HepG2 (cell line): ENCODE results near the gene CD19. TPM values are rescaled to one million over a fixed set of nuclear protein-coding genes. Genes with fewer than 3 reads are reported as not detected.

ENCODE experiments used
- ATAC-seq: fragments of 200-7000 bp; cut with Tn5 transposase; 3 replicates; pipeline ENCODE4 v1.9.1; 2020; ENCODE audit warnings: mild to moderate bottlenecking, moderate library complexity
- BruUV-seq: library from RNA; stranded (reverse); fragments of 400-500 nt; replicated peaks from 2 replicates; lab custom pipeline; 2021; lab: Mats Ljungman, UMichigan
- CTCF ChIA-PET: fragments of 300-600 bp; formaldehyde crosslinking; extraction: SDS; loops from one replicate; lab custom pipeline; 2021; ENCODE audit warnings: low total read pairs, inconsistent platforms, low intra/inter-chr PET ratio; lab: Yijun Ruan, JAX
- POLR2A ChIA-PET: fragments of 350-600 bp; sonication (Branson Sonifier 250); formaldehyde crosslinking; loops from one replicate; lab custom pipeline; 2020; ENCODE audit warnings: antibody characterized with exemption, inconsistent platforms; lab: Yijun Ruan, JAX
- DNase-seq: peaks from one replicate; pipeline ENCODE4 v3.0.0-alpha.2; 2015; ENCODE audit warnings: low spot score
- FAIRE-seq: peaks from 3 replicates; lab custom pipeline; 2011; peaks lifted over from hg19 to GRCh38; lab: Jason Lieb, UNC
- H2AFZ ChIP-seq: one replicate; pipeline ENCODE4 v1.6.1; 2011; ENCODE audit warnings: low read length, inconsistent platforms
- H3K27ac ChIP-seq: fragments of 300-600 bp; 3 replicates; pipeline ENCODE4 v1.8.0; 2011; ENCODE audit warnings: mixed run types, mild to moderate bottlenecking, mixed read lengths, low read length, inconsistent platforms; ENCODE audit not compliant: insufficient read depth; ENCODE audit errors: extremely low read length
- H3K27me3 ChIP-seq, 2 experiments: fragments of 200-600 bp in 1 of 2; 2 replicates in 1 of 2; 3 replicates in 1 of 2; pipeline versions ENCODE4 v1.6.0 to v1.8.0; 2011; ENCODE audit warnings: low read length in 2 of 2, mild to moderate bottlenecking in 2 of 2, moderate library complexity in 2 of 2, inconsistent platforms in 1 of 2; ENCODE audit not compliant: insufficient read depth in 2 of 2, control insufficient read depth in 1 of 2
- H3K36me3 ChIP-seq, 2 experiments: fragments of 200-600 bp in 1 of 2; replicated peaks in 1 of 2; 2 replicates in 1 of 2; 3 replicates in 1 of 2; pipeline versions ENCODE4 v1.5.1 to v1.8.0; 2011; ENCODE audit warnings: low read length in 2 of 2, inconsistent platforms in 1 of 2; ENCODE audit not compliant: insufficient read depth in 2 of 2, control insufficient read depth in 1 of 2
- H3K4me1 ChIP-seq: 2 replicates; pipeline ENCODE4 v1.5.1; 2012; ENCODE audit warnings: low read length, inconsistent platforms; ENCODE audit not compliant: insufficient read depth
- H3K4me2 ChIP-seq: 2 replicates; pipeline ENCODE4 v1.6.0; 2011; ENCODE audit warnings: low read depth, low read length, inconsistent platforms
- H3K4me3 ChIP-seq, 3 experiments: fragments of 200-600 bp in 1 of 3; sonication (generic), shearing (Covaris generic) in 1 of 3; replicated peaks in 1 of 3; 2 replicates each; pipeline ENCODE4 v1.5.1; 2011 to 2016; ENCODE audit warnings: low read length in 3 of 3, inconsistent platforms in 2 of 3, low read depth in 2 of 3, mild to moderate bottlenecking in 2 of 3, control low read depth in 1 of 3, mixed read lengths in 1 of 3; ENCODE audit not compliant: insufficient read depth in 1 of 3
- H3K79me2 ChIP-seq: one replicate; pipeline ENCODE4 v1.6.1; 2011; ENCODE audit warnings: low read length, inconsistent platforms; ENCODE audit not compliant: insufficient read depth
- H3K9ac ChIP-seq: 2 replicates; pipeline ENCODE4 v1.6.0; 2011; ENCODE audit warnings: mild to moderate bottlenecking, low read depth, low read length, inconsistent platforms; ENCODE audit not compliant: insufficient read depth
- H3K9me3 ChIP-seq: 2 replicates; pipeline ENCODE4 v1.5.1; 2012; ENCODE audit warnings: mild to moderate bottlenecking, low read length
- H4K20me1 ChIP-seq: 2 replicates; pipeline ENCODE4 v1.6.0; 2011; ENCODE audit warnings: inconsistent platforms, mild to moderate bottlenecking, low read length, moderate library complexity; ENCODE audit not compliant: insufficient read depth
- ATF7-NPFF ChIP-seq: sonication (generic); formaldehyde crosslinking; IDR thresholded peaks from 2 replicates; pipeline ENCODE4 v1.8.1; 2023; ENCODE audit warnings: mild to moderate bottlenecking, low read depth, missing genetic modification reagents, moderate library complexity
- DNMT1 ChIP-seq: sonication (generic); formaldehyde crosslinking; IDR thresholded peaks from 2 replicates; pipeline ENCODE4 v1.5.1; 2020; ENCODE audit warnings: mild to moderate bottlenecking, missing genetic modification reagents
- GPN1 ChIP-seq: sonication (generic); formaldehyde crosslinking; IDR thresholded peaks from 2 replicates; pipeline ENCODE4 v1.5.1; 2020; ENCODE audit warnings: missing genetic modification reagents, borderline replicate concordance
- HDAC6 ChIP-seq: fragments of 200-600 bp; sonication (generic); IDR thresholded peaks from 2 replicates; pipeline ENCODE4 v1.7.0; 2017; ENCODE audit warnings: mild to moderate bottlenecking, antibody characterized with exemption, low read length, low read depth
- MXD1 ChIP-seq: sonication (generic); formaldehyde crosslinking; IDR thresholded peaks from 2 replicates; pipeline ENCODE4 v1.4.0; 2020; ENCODE audit warnings: mild to moderate bottlenecking, missing genetic modification reagents
- SRSF4 ChIP-seq: fragments of 200-400 bp; formaldehyde crosslinking; IDR thresholded peaks from one replicate; pipeline ENCODE4 v1.6.1; 2018; ENCODE audit warnings: mild to moderate bottlenecking, low read depth, low read length, moderate library complexity; ENCODE audit not compliant: poor library complexity, severe bottlenecking
- ZFP36L2 ChIP-seq: sonication (generic); formaldehyde crosslinking; IDR thresholded peaks from 2 replicates; pipeline ENCODE4 v1.4.0; 2020; ENCODE audit warnings: missing genetic modification reagents
- ZFP62 ChIP-seq: sonication (generic); formaldehyde crosslinking; IDR thresholded peaks from 2 replicates; pipeline ENCODE4 v1.4.0; 2020; ENCODE audit warnings: missing genetic modification reagents
- ZNF34 ChIP-seq: sonication (generic); formaldehyde crosslinking; IDR thresholded peaks from 2 replicates; pipeline ENCODE4 v1.4.0; 2020; ENCODE audit warnings: mild to moderate bottlenecking, missing genetic modification reagents, borderline replicate concordance
- ZNF484 ChIP-seq: sonication (generic); formaldehyde crosslinking; IDR thresholded peaks from 2 replicates; pipeline ENCODE4 v1.5.1; 2020; ENCODE audit warnings: mild to moderate bottlenecking, low read depth, missing genetic modification reagents, borderline replicate concordance
- ZNF687 ChIP-seq: sonication (generic); formaldehyde crosslinking; IDR thresholded peaks from 2 replicates; pipeline ENCODE4 v1.5.1; 2020; ENCODE audit warnings: mild to moderate bottlenecking, missing genetic modification reagents, moderate library complexity
- ZZZ3 ChIP-seq: sonication (generic); formaldehyde crosslinking; IDR thresholded peaks from 2 replicates; pipeline ENCODE4 v1.4.0; 2020; ENCODE audit warnings: missing genetic modification reagents, mild to moderate bottlenecking, borderline replicate concordance
- WGBS: methylation state at CpG from one replicate; pipeline ENCODE4 v1.1.6; 2017; ENCODE audit warnings: low lambda C conversion rate; 5-methylcytosine and 5-hydroxymethylcytosine counted together
- in situ Hi-C: cut with HindIII; loops from 2 replicates; pipeline ENCODE4 v1.10.0; 2017; ENCODE audit warnings: low pct_unique_long_range_greater_than_20kb; ENCODE audit not compliant: extremely low pct_ligation_motif_present
- intact Hi-C: fragments of 100-400 bp; cut with micrococcal nuclease; formaldehyde crosslinking; loops from one replicate; pipeline ENCODE4 v1.10.0; 2022; ENCODE audit not compliant: unreplicated experiment
- polyA plus RNA-seq, 8 experiments: library from polyadenylated mRNA; depleted of rRNA in 3 of 8; stranded (reverse) in 7 of 8; unstranded in 1 of 8; fragments of >200 nt; fragmentation: Illumina TruSeq in 4 of 8; extraction: Trizol in 4 of 8; gene quantifications; 2 replicates each; pipeline versions ENCODE4 v1.2.1 to v1.2.3, GENCODE V29; 2011 to 2016; ENCODE audit warnings: low read depth in 4 of 8, missing spikeins in 1 of 8, mixed read lengths in 1 of 8; ENCODE audit not compliant: insufficient read depth in 1 of 8
- total RNA-seq, 5 experiments: library from RNA; depleted of rRNA; stranded (reverse); fragments of >200 nt; fragmentation: Illumina TruSeq; extraction: Trizol; gene quantifications; 2 replicates each; pipeline ENCODE4 v1.2.3, GENCODE V29; 2016; ENCODE audit warnings: low read depth in 1 of 5

Gene CD19
- total and polyA plus RNA-seq, 2 of the 13 experiments (the other 11 are each of a cell fraction or from before 2014, with no cell fraction given), result 0.55 to 1.1 TPM

- Histone ChIP-seq H3K4me1 (no peaks in the 10 kb centered on the region), H3K36me3 (peaks cover 13 to 16% of the 10 kb centered on the region in 2 experiments; a peak in 4 of 5 replicates), H2AFZ (no peak overlapping the region), H3K79me2 (no peaks in the 10 kb centered on the region), H3K27me3 (no peaks in the 10 kb centered on the region), H3K9me3 (no peaks in the 10 kb centered on the region), H4K20me1 (no peaks in the 10 kb centered on the region), H3K4me2 (no peak overlapping the region), H3K4me3 (no peak overlapping the region), H3K9ac (no peak overlapping the region), H3K27ac (no peak overlapping the region)
- TF ChIP-seq SRSF4 (no peak), MXD1 (CRISPR knock-in tag) (no peak), ZNF484 (no peak), DNMT1 (CRISPR knock-in tag) (no peak), HDAC6 (no peak), ZFP62 (CRISPR knock-in tag) (no peak), ZZZ3 (no peak), ATF7-NPFF (CRISPR knock-in tag) (no peak), ZNF687 (CRISPR knock-in tag) (no peak), ZNF34 (no peak), ZFP36L2 (CRISPR knock-in tag) (no peak), GPN1 (no peak)
- ATAC-seq (no peak), FAIRE-seq (no peak), DNase-seq (no peak)
- ChIA-PET POLR2A (no interaction called here), CTCF (no interaction called here)
- in situ Hi-C loops (no loop called here), intact Hi-C loops (no loop called here)
- WGBS, result 94% methylated on average over 23 of the region's 24 CpGs
- BruUV-seq, result no TSS peak
These were observed 49.1 kb upstream of the CD19 start for GRCh38 chr16:28882551-28883160.
